Adrenal gland (tissue), 5 donors: Measurements from ENCODE around the gene E2F4.

Experiments used
- CTCF ChIP-seq, 6 experiments: fragments of 450-650 bp in 4 of 6; fragments of 200-600 bp in 2 of 6; sonication (generic) in 1 of 6; IDR thresholded peaks; 1 replicate in 5 of 6; 2 replicates in 1 of 6; pipeline versions ENCODE4 v1.5.1 to v1.8.0; 2016 to 2021; ENCODE audit warnings: antibody characterized with exemption in 6 of 6, mild to moderate bottlenecking in 2 of 6, moderate library complexity in 1 of 6
- POLR2A ChIP-seq, 2 donors: fragments of 450-650 bp; IDR thresholded peaks; one replicate each; pipeline ENCODE4 v1.6.1; 2017; ENCODE audit warnings: antibody characterized with exemption in 2 of 2, mild to moderate bottlenecking in 2 of 2, moderate library complexity in 1 of 2
- donor health status: DM: no; HTN: no; CAD: no.

DNA sequence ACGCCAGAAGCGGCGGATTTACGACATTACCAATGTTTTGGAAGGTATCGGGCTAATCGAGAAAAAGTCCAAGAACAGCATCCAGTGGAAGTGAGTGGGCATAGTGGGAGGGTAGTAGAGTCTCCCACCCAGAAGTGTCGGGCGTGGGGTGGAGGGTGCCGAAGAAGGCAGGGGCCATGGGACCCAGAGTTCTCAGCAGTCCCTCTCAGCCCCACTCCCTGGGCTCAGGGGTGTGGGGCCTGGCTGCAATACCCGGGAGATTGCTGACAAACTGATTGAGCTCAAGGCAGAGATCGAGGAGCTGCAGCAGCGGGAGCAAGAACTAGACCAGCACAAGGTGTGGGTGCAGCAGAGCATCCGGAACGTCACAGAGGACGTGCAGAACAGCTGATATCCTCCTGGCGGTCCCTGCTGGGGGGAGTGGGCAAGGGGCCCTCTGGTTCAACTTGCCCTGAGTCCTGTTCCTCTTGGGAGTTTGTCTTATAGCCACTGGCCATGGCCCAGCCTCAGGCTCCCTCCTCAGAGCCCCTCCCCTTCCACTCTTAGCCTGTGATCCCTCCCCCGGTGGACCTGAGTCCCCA, 916 bp downstream of the E2F4 start:
- no peak for TF ChIP-seq CTCF (IDR thresholded peaks at IDR 0.05)
- no peak for TF ChIP-seq POLR2A (IDR thresholded peaks at IDR 0.05)
